Measurements from ENCODE around the gene VWA3B.
"Not testable (repeated sequence)": the region's sequence is repeated elsewhere in the genome, so short reads cannot be mapped to it uniquely, and the experiment has no call there.

VWA3B gene

DNA sequence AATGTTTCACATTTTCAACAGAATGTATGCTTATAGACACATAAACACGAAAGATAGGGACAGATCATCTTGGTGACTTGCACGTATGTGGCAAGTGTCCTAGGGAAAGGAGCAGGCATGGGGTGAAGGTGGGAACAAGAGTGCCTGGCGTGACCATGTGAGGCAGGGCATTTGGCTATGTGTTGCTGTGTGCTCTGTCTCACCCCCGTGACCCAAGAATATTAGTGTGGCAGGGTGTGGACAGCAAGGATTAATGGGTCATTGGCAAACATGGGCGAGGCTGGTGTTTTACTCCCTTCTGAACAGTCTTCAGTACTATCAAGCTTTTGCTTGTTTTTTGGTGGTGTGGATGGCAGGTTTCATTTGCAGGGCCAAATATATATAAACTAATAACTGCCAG is 1.3 kb upstream of the VWA3B start:
- DNase-seq (ENCODE audit: low read depth in 2 of 2), result no peak

GRCh38 chr2:98087447-98088020 is 567 bp downstream of the VWA3B start:
- no peak for DNase-seq (ENCODE audit: low read depth in 2 of 2)

DNA sequence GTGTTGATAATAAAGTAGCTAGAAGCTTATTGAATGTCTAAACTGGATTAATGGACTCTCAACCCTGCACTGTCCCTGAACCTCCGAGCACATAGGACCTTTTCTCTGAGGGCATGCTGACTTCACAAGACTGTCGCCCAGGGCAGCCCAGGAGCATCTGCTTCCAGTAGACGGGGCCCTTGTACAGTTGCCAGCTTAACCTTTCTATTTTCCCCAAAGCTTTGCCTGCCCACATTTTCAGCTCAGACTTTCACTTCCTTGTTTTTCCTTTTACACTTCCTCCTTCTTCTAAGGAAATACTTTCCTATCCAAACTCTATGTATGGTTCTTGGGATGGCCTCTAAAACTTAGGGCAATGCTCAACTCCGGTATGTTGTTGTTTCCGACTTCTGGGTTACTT is 1.3 kb downstream of the VWA3B start:
- no peak for DNase-seq (ENCODE audit: low read depth in 2 of 2)

DNA sequence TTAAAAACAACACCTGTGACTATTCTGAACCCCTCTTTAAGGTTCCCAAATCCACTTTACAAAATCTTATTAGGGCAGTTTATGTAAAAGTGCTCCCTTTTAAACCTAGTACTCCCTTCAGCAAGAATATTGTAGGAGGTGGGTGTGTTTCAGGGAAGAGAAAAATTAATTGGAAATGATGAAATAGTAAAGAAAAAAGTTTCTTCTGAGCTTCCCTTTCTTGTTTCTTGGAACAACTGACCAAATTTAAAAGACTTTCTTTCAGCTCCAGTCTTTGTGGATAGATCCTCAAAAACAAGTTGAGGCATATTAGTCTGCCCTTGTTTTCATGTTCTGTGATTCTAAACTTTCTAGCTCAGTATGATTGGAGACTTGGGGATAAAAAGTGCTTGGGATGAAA is 3.0 kb downstream of the VWA3B start:
- DNase-seq (ENCODE audit: low read depth in 2 of 2), result no peak

GRCh38 chr2:98090951-98091350 is 4.0 kb downstream of the VWA3B start:
- DNase-seq (ENCODE audit: low read depth in 2 of 2), result no peak

GRCh38 chr2:98091738-98092137 is 4.8 kb downstream of the VWA3B start:
- DNase-seq (ENCODE audit: low read depth in 2 of 2), result no peak

- DNase-seq (ENCODE audit: low read depth in 2 of 2), result no peak
These were observed 6.2 kb downstream of the VWA3B start for GRCh38 chr2:98093146-98093545.

DNA sequence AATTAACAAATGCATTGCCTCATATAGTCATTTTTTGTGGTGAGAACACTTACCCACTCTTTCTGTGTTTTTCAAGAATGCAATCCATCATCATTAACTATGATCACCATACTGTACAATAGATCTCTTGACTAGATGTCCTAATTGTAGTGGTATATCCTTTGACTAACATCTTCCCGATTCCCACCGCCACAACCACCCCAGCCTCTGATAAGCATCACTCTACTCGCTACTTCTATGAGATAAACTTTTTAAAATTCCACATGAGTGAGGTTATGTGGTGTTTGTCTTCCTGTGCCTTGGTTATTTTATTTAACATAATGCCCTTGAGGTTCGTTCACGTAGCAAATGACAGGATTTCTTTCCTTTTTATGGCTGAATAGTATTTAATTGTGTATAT is 6.6 kb downstream of the VWA3B start:
- DNase-seq (ENCODE audit: low read depth in 2 of 2), result no peak

DNA sequence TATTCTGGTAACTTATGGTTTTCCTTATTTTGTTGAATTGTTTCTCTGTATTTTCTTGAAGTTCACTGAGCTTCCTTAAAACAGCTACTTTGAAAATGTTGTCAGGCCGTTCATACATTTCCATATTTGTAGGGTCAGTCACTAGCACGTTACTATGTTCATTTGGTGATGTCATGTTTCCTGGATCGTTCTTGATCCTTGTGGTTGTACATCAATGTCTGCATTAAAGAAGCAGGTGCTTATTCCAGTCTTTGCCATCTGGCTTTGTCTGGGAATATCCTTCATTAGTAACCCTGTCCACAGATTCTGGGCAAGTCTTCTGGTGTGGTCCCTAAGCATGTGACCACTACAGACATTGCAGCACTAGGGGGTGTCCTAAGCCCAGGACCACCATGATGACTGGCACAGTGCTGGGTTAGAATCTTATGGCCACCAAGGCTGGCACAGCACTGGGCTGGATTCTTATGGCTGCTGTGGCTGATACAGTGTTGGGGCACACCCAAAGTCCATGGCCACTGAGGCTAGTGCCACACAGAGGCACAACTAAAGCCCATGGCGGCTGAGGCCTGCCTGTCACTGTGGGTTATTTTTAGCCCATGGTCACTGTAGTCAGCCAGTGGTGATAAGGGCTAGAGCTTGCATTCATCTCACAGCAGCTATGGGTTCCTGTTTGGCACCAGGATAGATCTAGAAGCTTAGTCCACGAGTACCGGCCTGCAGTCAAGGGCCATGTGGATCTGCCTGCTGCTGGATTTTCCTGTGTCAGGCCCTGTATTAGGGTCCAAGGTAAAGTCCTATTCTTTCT is 13.2 kb downstream of the VWA3B start:
- DNase-seq (ENCODE audit: low read depth in 2 of 2), result no peak

DNA sequence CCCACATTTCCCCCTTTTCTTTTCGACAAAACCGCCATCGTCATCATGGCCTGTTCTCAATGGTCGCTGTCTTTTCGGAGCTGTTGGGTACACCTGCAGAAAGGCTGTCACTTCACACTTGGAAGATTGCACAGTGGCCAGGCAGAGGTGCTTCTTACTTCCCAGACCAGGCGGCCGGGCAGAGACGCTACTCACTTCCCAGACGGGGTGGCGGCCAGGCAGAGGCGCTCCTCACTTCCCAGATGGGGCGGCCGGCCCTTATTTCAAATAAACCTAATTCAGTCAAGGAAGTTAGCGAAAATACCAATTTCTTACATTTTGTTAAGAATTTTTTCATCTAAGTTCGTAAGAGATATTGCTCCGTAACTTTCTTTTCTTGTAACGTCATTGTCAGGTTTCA is 15.3 kb downstream of the VWA3B start:
- DNase-seq (ENCODE audit: low read depth in 2 of 2), result not testable (repeated sequence)

DNA sequence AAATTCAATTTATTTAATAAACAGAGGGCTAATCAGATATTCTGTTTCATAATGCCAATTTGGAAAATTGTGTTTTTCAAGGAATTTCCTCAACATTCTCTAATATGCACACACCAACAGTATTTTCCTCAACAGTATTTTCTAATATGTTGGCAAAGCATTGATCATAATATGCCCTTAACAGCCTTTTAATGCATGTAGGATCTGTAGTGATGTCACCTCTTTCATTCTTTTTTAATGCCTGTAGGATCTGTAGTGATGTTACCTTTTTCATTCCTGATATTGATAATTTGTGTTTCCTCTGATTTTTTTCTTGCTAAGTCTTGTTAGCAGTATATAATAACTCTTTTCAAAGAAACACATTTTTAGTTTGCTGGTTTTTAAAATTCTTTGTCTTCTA is 15.9 kb downstream of the VWA3B start:
- DNase-seq (ENCODE audit: low read depth in 2 of 2), result no peak

- DNase-seq (ENCODE audit: low read depth in 2 of 2), result no peak
These were observed 21.1 kb downstream of the VWA3B start for GRCh38 chr2:98108110-98108509.

DNA sequence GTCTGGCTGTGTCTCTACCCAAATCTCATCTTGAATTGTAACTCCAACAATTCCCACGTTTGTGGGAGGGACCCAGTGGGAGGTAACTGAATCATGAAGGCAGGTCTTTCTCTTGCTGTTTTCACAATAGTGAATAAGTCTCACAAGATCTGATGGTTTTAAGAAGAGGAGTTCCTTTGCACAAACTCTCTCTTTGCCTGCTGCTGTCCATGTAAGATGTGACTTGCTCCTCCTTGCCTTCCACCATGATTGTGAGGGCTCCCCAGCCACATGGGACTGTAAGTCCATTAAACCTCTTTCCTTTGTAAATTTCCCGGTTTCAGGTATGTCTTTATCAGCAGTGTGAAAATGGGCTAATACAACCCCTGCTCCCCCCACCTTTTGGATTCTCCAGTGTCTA is 23.8 kb downstream of the VWA3B start:
- no peak for DNase-seq (ENCODE audit: low read depth in 2 of 2)

- DNase-seq (ENCODE audit: low read depth in 2 of 2), result no peak
These were observed 27.8 kb downstream of the VWA3B start for GRCh38 chr2:98114643-98115330.

DNA sequence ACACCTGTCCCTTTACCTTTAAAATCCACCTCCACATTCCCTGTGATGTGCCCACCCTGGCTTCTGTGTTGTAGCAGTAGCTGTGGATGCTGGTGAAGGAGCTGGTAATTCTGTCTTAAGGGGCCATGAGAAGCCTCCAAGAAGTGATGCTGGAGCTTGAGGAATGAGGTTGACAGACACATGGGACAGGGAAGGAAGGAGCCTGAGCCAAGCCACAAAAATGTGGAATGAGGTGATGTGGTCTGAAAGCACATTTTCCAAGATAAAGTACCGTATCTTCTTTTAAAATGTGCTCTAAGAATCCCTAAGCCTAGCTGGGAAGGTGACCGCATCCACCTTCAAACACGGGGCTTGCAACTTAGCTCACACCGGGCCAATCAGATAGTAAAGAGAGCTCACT is 31.2 kb downstream of the VWA3B start:
- peak; percentile 22 to 36 for DNase-seq (ENCODE audit: low read depth in 2 of 2)

GRCh38 chr2:98118852-98119251 is 31.9 kb downstream of the VWA3B start:
- no peak for DNase-seq (ENCODE audit: low read depth in 2 of 2)

DNA sequence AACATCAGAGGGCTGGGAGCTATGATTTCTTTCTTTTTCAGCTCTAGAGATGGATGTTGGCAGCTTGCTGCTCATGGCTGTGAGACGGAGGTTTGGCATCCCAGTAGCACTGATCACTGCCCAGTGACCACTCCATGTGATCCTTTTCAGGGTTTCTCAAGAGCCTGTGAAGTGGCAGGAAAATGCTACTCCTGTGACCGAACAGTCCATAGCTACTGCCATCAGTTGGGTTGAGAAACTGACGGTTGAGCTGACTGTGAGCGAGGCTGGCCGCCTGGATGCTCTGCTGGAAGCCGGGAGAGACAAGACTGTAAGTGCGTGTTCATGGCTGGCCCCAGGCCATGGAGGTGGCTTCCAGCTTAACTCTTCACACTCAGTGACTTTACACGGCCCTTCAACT is 34.2 kb downstream of the VWA3B start:
- no peak for DNase-seq (ENCODE audit: low read depth in 2 of 2)

DNA sequence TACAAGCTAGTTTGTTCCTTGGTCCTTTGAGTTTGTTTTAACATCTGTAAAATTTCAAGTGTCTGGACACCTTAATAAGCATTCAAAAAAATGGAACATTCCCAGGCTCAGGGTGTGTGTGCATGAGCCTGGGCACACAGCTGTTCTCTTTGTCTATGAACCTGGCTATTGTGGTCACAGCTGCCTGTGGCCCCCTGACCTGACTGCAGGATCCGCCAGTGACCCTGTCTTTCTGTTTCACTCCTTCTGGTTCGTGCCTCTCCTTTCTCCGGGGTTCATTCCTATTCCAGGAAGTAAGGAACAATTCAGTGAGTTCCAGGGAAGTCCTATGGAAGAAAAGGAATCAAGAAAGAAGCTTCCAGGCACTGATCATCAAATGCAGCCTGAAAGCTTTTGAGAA is 35.6 kb downstream of the VWA3B start:
- DNase-seq (ENCODE audit: low read depth in 2 of 2), result no peak

- DNase-seq (ENCODE audit: low read depth in 2 of 2), result no peak
These were observed 36.3 kb downstream of the VWA3B start for GRCh38 chr2:98123286-98123685.

GRCh38 chr2:98126061-98126460 is 39.1 kb downstream of the VWA3B start:
- peak in 1 of 2 experiments; percentile 4 for DNase-seq (ENCODE audit: low read depth in 2 of 2)

DNA sequence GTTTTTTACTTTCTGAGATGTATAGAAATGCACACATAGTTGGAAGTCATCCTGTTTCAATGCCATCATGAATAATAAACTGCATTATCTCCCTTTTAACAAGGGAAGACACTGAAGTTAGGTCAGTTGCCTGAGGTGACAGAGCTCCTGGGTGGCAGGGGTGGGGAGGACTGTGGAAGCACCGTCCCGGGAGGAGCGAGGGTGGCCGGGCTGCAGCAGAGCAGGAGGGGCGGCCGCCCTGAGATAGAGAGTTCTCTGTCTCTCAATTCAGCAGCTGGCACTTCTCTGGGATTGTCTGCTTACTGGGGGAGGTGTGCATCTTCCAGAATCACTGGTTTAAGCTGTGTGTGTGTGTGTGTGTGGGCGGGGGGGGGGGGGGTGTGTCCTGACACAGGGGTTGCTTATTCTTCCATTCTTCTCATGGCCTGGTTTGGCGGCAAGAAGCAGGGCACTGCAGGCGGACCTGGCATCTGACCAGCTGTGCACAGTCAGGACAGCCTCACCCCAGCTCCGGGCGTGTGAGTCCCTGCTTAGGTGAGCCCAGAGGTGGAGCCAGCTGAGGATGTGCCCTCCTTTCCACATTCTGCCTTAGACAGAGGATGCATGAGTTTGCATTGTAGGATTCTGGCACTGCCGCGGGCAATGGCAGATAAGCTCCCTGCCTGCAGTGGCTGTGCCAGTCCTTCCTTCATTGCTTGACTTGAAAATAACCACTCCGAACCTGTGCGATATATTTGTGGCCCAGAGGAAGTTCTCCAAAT is 40.4 kb downstream of the VWA3B start:
- no peak for DNase-seq (ENCODE audit: low read depth in 2 of 2)

GRCh38 chr2:98128556-98129109 is 41.7 kb downstream of the VWA3B start:
- DNase-seq (ENCODE audit: low read depth in 2 of 2), result no peak

Data from fibroblast of skin of left biceps (primary cell).